K562 (cell line): Measurements from ENCODE around the gene ADCY4. TPM values are rescaled to one million over a fixed set of nuclear protein-coding genes. Genes with fewer than 3 reads are reported as not detected.

Experiments used
- ATAC-seq: fragments of 200-7000 bp; cut with Tn5 transposase; 3 replicates; pipeline ENCODE4 v1.9.1; 2020; ENCODE audit warnings: moderate library complexity
- BruUV-seq: library from RNA; stranded (reverse); fragments of 400-500 nt; replicated peaks from 2 replicates; lab custom pipeline; 2021; lab: Mats Ljungman, UMichigan
- CTCF ChIA-PET: fragments of 300-600 bp; formaldehyde crosslinking; extraction: SDS; loops from one replicate; lab custom pipeline; 2021; ENCODE audit warnings: low intra/inter-chr PET ratio; lab: Yijun Ruan, JAX
- POLR2A ChIA-PET: fragments of 300-600, 350-650 bp; sonication (Branson Sonifier 250); formaldehyde crosslinking; extraction: SDS; loops from one replicate; lab custom pipeline; 2021; ENCODE audit warnings: antibody characterized with exemption, inconsistent platforms; lab: Yijun Ruan, JAX
- DNase-seq, 4 experiments: peaks; one replicate each; pipeline versions ENCODE4 v3.0.0 to v3.0.0-alpha.2; 2011 to 2018; ENCODE audit warnings: low spot score in 3 of 4, mixed read lengths in 3 of 4; ENCODE audit errors: extremely low read depth in 1 of 4
- FAIRE-seq: peaks from 2 replicates; lab custom pipeline; 2011; peaks lifted over from hg19 to GRCh38; lab: Jason Lieb, UNC
- H2AFZ ChIP-seq: 2 replicates; pipeline ENCODE4 v1.6.0; 2011; ENCODE audit warnings: low read depth, low read length, control low read depth, inconsistent platforms
- H3K27ac ChIP-seq: fragments of 200-600 bp; 3 replicates; pipeline ENCODE4 v1.8.0; 2011; ENCODE audit warnings: low read depth, mild to moderate bottlenecking, control low read depth, inconsistent platforms, low read length, moderate library complexity, mixed read lengths; ENCODE audit errors: extremely low read depth
- H3K27me3 ChIP-seq, 2 experiments: fragments of 300-600 bp in 1 of 2; 2 replicates in 1 of 2; 3 replicates in 1 of 2; pipeline versions ENCODE4 v1.6.0 to v1.8.0; 2011; ENCODE audit warnings: inconsistent platforms in 2 of 2, low read length in 2 of 2, mild to moderate bottlenecking in 1 of 2, mixed read lengths in 1 of 2, moderate library complexity in 1 of 2; ENCODE audit not compliant: control insufficient read depth in 2 of 2, insufficient read depth in 2 of 2
- H3K36me3 ChIP-seq: fragments of 300-600 bp; 3 replicates; pipeline ENCODE4 v1.8.0; 2011; ENCODE audit warnings: mild to moderate bottlenecking, low read length, inconsistent platforms; ENCODE audit not compliant: control insufficient read depth, insufficient read depth
- H3K4me1 ChIP-seq, 2 experiments: fragments of 200-600 bp in 1 of 2; replicated peaks in 1 of 2; 2 replicates in 1 of 2; 3 replicates in 1 of 2; pipeline versions ENCODE4 v1.5.1 to v1.8.0; 2011; ENCODE audit warnings: inconsistent platforms in 2 of 2, low read length in 2 of 2, mild to moderate bottlenecking in 1 of 2, mixed read lengths in 1 of 2, moderate library complexity in 1 of 2; ENCODE audit not compliant: control insufficient read depth in 2 of 2, insufficient read depth in 2 of 2
- H3K4me2 ChIP-seq: 2 replicates; pipeline ENCODE4 v1.6.1; 2011; ENCODE audit warnings: low read length, control low read depth, inconsistent platforms, mixed read lengths; ENCODE audit not compliant: insufficient read depth
- H3K4me3 ChIP-seq: fragments of 200-600 bp; sonication (generic), shearing (Covaris generic); 2 replicates; pipeline ENCODE4 v1.5.1; 2016; ENCODE audit warnings: control low read depth, inconsistent platforms
- H3K79me2 ChIP-seq: fragments of 200-600 bp; 3 replicates; pipeline ENCODE4 v1.8.0; 2011; ENCODE audit warnings: low read length, inconsistent platforms; ENCODE audit not compliant: control insufficient read depth, insufficient read depth
- H3K9ac ChIP-seq, 2 experiments: 2 replicates each; pipeline versions ENCODE4 v1.6.0 to v1.6.1; 2011; ENCODE audit warnings: low read depth in 2 of 2, low read length in 2 of 2, control low read depth in 1 of 2, inconsistent platforms in 1 of 2, mild to moderate bottlenecking in 1 of 2, mixed read lengths in 1 of 2; ENCODE audit not compliant: insufficient read depth in 1 of 2
- H3K9me1 ChIP-seq: one replicate; pipeline ENCODE4 v1.6.0; 2011; ENCODE audit warnings: inconsistent platforms, mild to moderate bottlenecking, low read length, moderate library complexity; ENCODE audit not compliant: control insufficient read depth, insufficient read depth
- H3K9me3 ChIP-seq: replicated peaks from 2 replicates; pipeline ENCODE4 v1.5.1; 2011; ENCODE audit warnings: low read depth, low read length, inconsistent platforms; ENCODE audit not compliant: control insufficient read depth, insufficient read depth
- H4K20me1 ChIP-seq: replicated peaks from 2 replicates; pipeline ENCODE4 v1.6.1; 2011; ENCODE audit warnings: low read length, inconsistent platforms, mixed read lengths; ENCODE audit not compliant: control insufficient read depth, insufficient read depth
- ATF2 ChIP-seq: sonication (generic); formaldehyde crosslinking; IDR thresholded peaks from 2 replicates; pipeline ENCODE4 v1.8.1; 2022; ENCODE audit warnings: missing genetic modification reagents
- CREM ChIP-seq: IDR thresholded peaks from 2 replicates; pipeline ENCODE4 v1.6.1; 2014; ENCODE audit warnings: antibody characterized with exemption, low read depth
- FOXK1 ChIP-seq: sonication (generic); formaldehyde crosslinking; IDR thresholded peaks from 2 replicates; pipeline ENCODE4 v1.8.0; 2022; ENCODE audit warnings: missing genetic modification reagents, mild to moderate bottlenecking, borderline replicate concordance
- FOXK2 ChIP-seq, 2 experiments: fragments of 450-650 bp; IDR thresholded peaks in 1 of 2; conservative IDR thresholded peaks in 1 of 2; 2 replicates each; pipeline ENCODE4 v1.6.1; 2016; ENCODE audit warnings: low read depth in 2 of 2, mild to moderate bottlenecking in 1 of 2
- MAFG ChIP-seq: fragments of 450-650 bp; conservative IDR thresholded peaks from 2 replicates; pipeline ENCODE4 v1.6.1; 2016; ENCODE audit warnings: missing genetic modification characterization, missing compliant biosample characterization
- MLX ChIP-seq, 2 experiments: fragments of 450-650 bp in 1 of 2; sonication (generic) in 1 of 2; formaldehyde crosslinking; conservative IDR thresholded peaks; 2 replicates each; pipeline versions ENCODE4 v1.4.0 to v1.8.1; 2020 to 2022; ENCODE audit warnings: mild to moderate bottlenecking in 1 of 2, missing genetic modification reagents in 1 of 2
- NFRKB ChIP-seq: fragments of 450-650 bp; IDR thresholded peaks from 2 replicates; pipeline ENCODE4 v1.6.1; 2016; ENCODE audit warnings: low read depth
- POLR2G ChIP-seq: fragments of 200-400 bp; formaldehyde crosslinking; IDR thresholded peaks from 2 replicates; pipeline ENCODE4 v1.6.1; 2017; ENCODE audit warnings: low read depth, mild to moderate bottlenecking, antibody characterized with exemption, low read length, moderate library complexity
- SAFB2 ChIP-seq: fragments of 200-400 bp; formaldehyde crosslinking; IDR thresholded peaks from 2 replicates; pipeline ENCODE4 v1.6.1; 2018; ENCODE audit warnings: borderline replicate concordance, low read length, low read depth, moderate library complexity; ENCODE audit not compliant: severe bottlenecking
- SIX5 ChIP-seq, 2 experiments: IDR thresholded peaks; 2 replicates each; pipeline ENCODE4 v1.6.1; 2011; ENCODE audit warnings: low read length in 2 of 2, borderline replicate concordance in 1 of 2, low read depth in 1 of 2, mild to moderate bottlenecking in 1 of 2, moderate library complexity in 1 of 2; ENCODE audit not compliant: insufficient read depth in 1 of 2
- SPI1 ChIP-seq: IDR thresholded peaks from 2 replicates; pipeline ENCODE4 v1.6.1; 2011; ENCODE audit warnings: low read depth, low read length, control low read depth, borderline replicate concordance
- WHSC1 ChIP-seq: IDR thresholded peaks from one replicate; pipeline ENCODE4 v1.6.1; 2012; ENCODE audit warnings: low read length, control low read depth, inconsistent platforms
- ZBTB9 ChIP-seq: fragments of 450-650 bp; formaldehyde crosslinking; IDR thresholded peaks from 2 replicates; pipeline ENCODE4 v1.4.0; 2020; ENCODE audit warnings: mild to moderate bottlenecking, moderate library complexity
- ZNF740 ChIP-seq, 3 experiments: fragments of 200-800 bp in 1 of 3; sonication (Bioruptor generic) in 1 of 3; sonication (generic) in 1 of 3; formaldehyde crosslinking in 1 of 3; IDR thresholded peaks; 2 replicates each; pipeline versions ENCODE4 v1.6.1 to v1.8.0; 2016 to 2022; ENCODE audit warnings: mild to moderate bottlenecking in 2 of 3, missing compliant biosample characterization in 2 of 3, missing genetic modification characterization in 2 of 3, missing genetic modification reagents in 1 of 3
- WGBS: fragments of 100-300 bp; shearing (Covaris generic); methylation state at CpG from one replicate; pipeline ENCODE4 v1.1.6; 2016; ENCODE audit warnings: low coverage, mixed read lengths; ENCODE audit not compliant: insufficient coverage; ENCODE audit errors: missing lambda C conversion rate; 5-methylcytosine and 5-hydroxymethylcytosine counted together
- in situ Hi-C: fragments of 300-500 bp; cut with MboI; formaldehyde crosslinking; loops from 4 replicates; pipeline ENCODE4 v1.15.0; 2018; ENCODE audit warnings: inconsistent platforms, mixed read lengths
- intact Hi-C: fragments of 100-400 bp; cut with micrococcal nuclease; formaldehyde crosslinking; loops from 2 replicates; pipeline ENCODE4 v1.14.2; 2022
- polyA plus RNA-seq, 8 experiments: library from polyadenylated mRNA; depleted of rRNA in 4 of 8; stranded (reverse) in 5 of 8; unstranded in 3 of 8; fragments of >200 nt; fragmentation: Nextera tagmentation in 2 of 8; fragmentation: Illumina TruSeq in 1 of 8; extraction: Ambion mirVana in 2 of 8; extraction: Trizol in 1 of 8; gene quantifications; 2 replicates each; pipeline versions ENCODE4 v1.2.1 to v1.2.3, GENCODE V29; 2011 to 2014; ENCODE audit warnings: inconsistent platforms in 1 of 8, missing spikeins in 1 of 8
- total RNA-seq, 7 experiments: library from RNA; depleted of rRNA in 6 of 7; stranded (reverse); fragments of >200 nt in 6 of 7; fragmentation: Illumina TruSeq in 2 of 7; extraction: Trizol in 2 of 7; gene quantifications; 2 replicates each; pipeline versions ENCODE4 v1.2.1 to v1.2.3, GENCODE V29; 2011 to 2021; ENCODE audit warnings: low replicate concordance in 1 of 7

The ADCY4 gene
- total and polyA plus RNA-seq, 9 of the 15 experiments (the other 6 are each of a cell fraction or from before 2014, with no cell fraction given), result 0.04 to 0.31 (median 0.15) TPM; not detected in 2

- peak; percentile 75 for TF ChIP-seq CREM
Measured at GRCh38 chr14:24327914-24328313, 7.0 kb downstream of the ADCY4 start (continued).

GRCh38 chr14:24327303-24327702, 7.6 kb downstream of the ADCY4 start:
- Histone ChIP-seq H3K27me3 (no peaks in the 10 kb centered on the region), H3K79me2 (no peaks in the 10 kb centered on the region), H3K9ac (peak overlapping the region in 1 of 2 experiments; percentile 52; a peak in 1 of 4 replicates), H3K36me3 (no peaks in the 10 kb centered on the region), H2AFZ (no peak overlapping the region), H3K27ac (no peak overlapping the region), H3K4me1 (peaks cover 2 to 17% of the 10 kb centered on the region in 2 experiments; a peak in 4 of 5 replicates), H3K9me1 (no peaks in the 10 kb centered on the region), H3K9me3 (no peaks in the 10 kb centered on the region), H3K4me3 (no peak overlapping the region), H3K4me2 (no peak overlapping the region), H4K20me1 (no peaks in the 10 kb centered on the region)
- FAIRE-seq, result no peak
- DNase-seq, result no peak
- intact Hi-C loops (no loop called here), in situ Hi-C loops (loop anchor here (25.0 kb wide), 1 partner anchor 360 kb away; no protein-coding TSS in a partner anchor)
- no peak for ATAC-seq
- 28% methylated on average over 2 of the region's 2 CpGs for WGBS
- POLR2A ChIA-PET, result interaction anchor here (1.1 to 1.3 kb wide), 2 partner anchors 104 to 109 kb away, joined by 3 to 6 read pairs; no protein-coding TSS in a partner anchor
- CTCF ChIA-PET, result interaction anchor here (1.7 kb wide), 1 partner anchor 104 kb away, joined by 5 read pairs; no protein-coding TSS in a partner anchor
- BruUV-seq, result no TSS peak
- no peak for TF ChIP-seq SIX5 (IDR thresholded peaks at IDR 0.05; ENCODE audit: borderline replicate concordance in 1 of 2, insufficient read depth in 1 of 2, low read depth in 1 of 2, low read length in 2 of 2)
- TF ChIP-seq MAFG (tag), result no peak
- no peak for TF ChIP-seq FOXK1
- TF ChIP-seq SPI1, result no peak
- no peak for TF ChIP-seq NFRKB
- no peak for TF ChIP-seq FOXK2 (conservative IDR thresholded peaks at IDR 0.05 in 1 of 2, IDR thresholded peaks at IDR 0.05 in 1 of 2; ENCODE audit: low read depth in 2 of 2)
- no peak for TF ChIP-seq POLR2G
- TF ChIP-seq ZNF740 (CRISPR knock-in tag; IDR thresholded peaks at IDR 0.05), result no peak
- no peak for TF ChIP-seq ZNF740 (tag; IDR thresholded peaks at IDR 0.05)
- no peak for TF ChIP-seq WHSC1
- TF ChIP-seq ATF2 (CRISPR knock-in tag), result no peak
- TF ChIP-seq SAFB2, result no peak
- TF ChIP-seq MLX (CRISPR knock-in tag; conservative IDR thresholded peaks at IDR 0.05), result no peak
- TF ChIP-seq ZBTB9, result no peak
